ENCODE data around the gene KAT5. TPM values are rescaled to one million over a fixed set of nuclear protein-coding genes. Genes with fewer than 3 reads are reported as not detected.
"Not testable (repeated sequence)": the region's sequence is repeated elsewhere in the genome, so short reads cannot be mapped to it uniquely, and the experiment has no call there.

KAT5 gene
- total RNA-seq, 1 donor from 2014 or later: 34.8 TPM

DNA sequence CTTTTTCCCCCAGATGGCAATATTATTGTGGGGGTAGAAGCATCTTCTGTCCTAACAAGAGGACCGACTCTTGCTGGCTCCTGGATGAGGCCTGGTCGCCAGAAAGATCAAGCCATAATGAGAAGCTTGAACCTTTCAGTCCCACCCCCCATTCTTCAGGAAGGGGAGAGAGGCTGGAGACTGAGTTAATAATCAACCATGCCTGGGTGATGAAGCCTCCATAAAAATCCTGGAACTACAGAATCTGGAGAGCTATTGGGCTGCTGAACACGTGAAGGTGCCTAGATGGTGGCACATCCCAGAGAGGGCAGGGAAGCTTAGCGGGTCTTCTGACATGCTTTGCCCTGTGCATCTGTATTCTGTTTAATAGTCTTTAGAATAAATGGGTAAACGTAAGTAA is 52.4 kb downstream of the KAT5 start:
- Histone ChIP-seq H3K36me3 (ENCODE audit: control insufficient read depth, insufficient read depth, low read length) (no peaks in the 10 kb centered on the region), H3K4me3 (ENCODE audit: low read depth, low read length) (no peak overlapping the region), H3K27me3 (ENCODE audit: control insufficient read depth, insufficient read depth, low read length) (no peaks in the 10 kb centered on the region)
- FAIRE-seq (no peak), DNase-seq (ENCODE audit: low read depth) (no peak)
- TF ChIP-seq, protein P1, sequence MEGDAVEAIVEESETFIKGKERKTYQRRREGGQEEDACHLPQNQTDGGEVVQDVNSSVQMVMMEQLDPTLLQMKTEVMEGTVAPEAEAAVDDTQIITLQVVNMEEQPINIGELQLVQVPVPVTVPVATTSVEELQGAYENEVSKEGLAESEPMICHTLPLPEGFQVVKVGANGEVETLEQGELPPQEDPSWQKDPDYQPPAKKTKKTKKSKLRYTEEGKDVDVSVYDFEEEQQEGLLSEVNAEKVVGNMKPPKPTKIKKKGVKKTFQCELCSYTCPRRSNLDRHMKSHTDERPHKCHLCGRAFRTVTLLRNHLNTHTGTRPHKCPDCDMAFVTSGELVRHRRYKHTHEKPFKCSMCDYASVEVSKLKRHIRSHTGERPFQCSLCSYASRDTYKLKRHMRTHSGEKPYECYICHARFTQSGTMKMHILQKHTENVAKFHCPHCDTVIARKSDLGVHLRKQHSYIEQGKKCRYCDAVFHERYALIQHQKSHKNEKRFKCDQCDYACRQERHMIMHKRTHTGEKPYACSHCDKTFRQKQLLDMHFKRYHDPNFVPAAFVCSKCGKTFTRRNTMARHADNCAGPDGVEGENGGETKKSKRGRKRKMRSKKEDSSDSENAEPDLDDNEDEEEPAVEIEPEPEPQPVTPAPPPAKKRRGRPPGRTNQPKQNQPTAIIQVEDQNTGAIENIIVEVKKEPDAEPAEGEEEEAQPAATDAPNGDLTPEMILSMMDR (IDR thresholded peaks at IDR 0.05; ENCODE audit: insufficient read depth, low read length, severe bottlenecking): no peak

GRCh38 chr11:65766535-65766934 is 54.5 kb downstream of the KAT5 start:
- DNase-seq (ENCODE audit: low read depth): no peak
- Histone ChIP-seq H3K36me3 (ENCODE audit: control insufficient read depth, insufficient read depth, low read length) (no peaks in the 10 kb centered on the region), H3K27me3 (ENCODE audit: control insufficient read depth, insufficient read depth, low read length) (no peaks in the 10 kb centered on the region), H3K4me3 (ENCODE audit: low read depth, low read length) (no peak overlapping the region)
- TF ChIP-seq, protein P1 (IDR thresholded peaks at IDR 0.05; ENCODE audit: insufficient read depth, low read length, severe bottlenecking): no peak
- no peak for FAIRE-seq

DNA sequence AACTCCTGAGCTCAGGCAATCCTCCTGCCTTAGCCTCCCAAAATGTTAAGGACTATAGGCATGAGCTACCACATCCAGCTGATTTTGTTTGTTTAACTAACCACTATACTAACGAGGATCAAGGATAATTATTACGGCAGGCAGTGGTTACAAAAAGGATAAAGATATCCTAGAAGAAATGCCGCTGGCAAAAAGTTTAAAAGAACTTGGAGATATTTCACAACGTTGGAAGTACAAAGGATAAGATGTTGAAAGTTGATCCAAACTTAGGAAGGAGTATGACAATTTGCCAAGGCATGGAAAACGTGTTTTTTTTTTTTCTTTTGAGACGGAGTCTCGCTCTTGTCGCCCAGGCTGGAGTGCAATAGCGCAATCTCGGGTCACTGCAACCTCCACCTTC is 55.4 kb downstream of the KAT5 start:
- TF ChIP-seq, protein P1 (IDR thresholded peaks at IDR 0.05; ENCODE audit: insufficient read depth, low read length, severe bottlenecking): no peak
- Histone ChIP-seq H3K36me3 (ENCODE audit: control insufficient read depth, insufficient read depth, low read length) (no peaks in the 10 kb centered on the region), H3K4me3 (ENCODE audit: low read depth, low read length) (no peak overlapping the region), H3K27me3 (ENCODE audit: control insufficient read depth, insufficient read depth, low read length) (no peaks in the 10 kb centered on the region)
- FAIRE-seq (no peak), DNase-seq (ENCODE audit: low read depth) (no peak)

- DNase-seq (ENCODE audit: low read depth); H3K36me3 ChIP-seq (ENCODE audit: control insufficient read depth, insufficient read depth, low read length); H3K4me3 ChIP-seq (ENCODE audit: low read depth, low read length); FAIRE-seq; H3K27me3 ChIP-seq (ENCODE audit: control insufficient read depth, insufficient read depth, low read length): not testable (repeated sequence)
Observed at GRCh38 chr11:65767806-65768205, 55.8 kb downstream of the KAT5 start.

Other genes with a start within 250 kb of the KAT5 start
- 11,095 and 16,401 TPM in 2 replicates for gene MALAT1, start 213.2 kb upstream of the KAT5 start, total RNA-seq
- 49.5 and 64.5 TPM in 2 replicates for gene SCYL1, start 187.2 kb upstream of the KAT5 start, total RNA-seq
- gene LTBP3, start 153.9 kb upstream of the KAT5 start, total RNA-seq: 22.5 and 35.0 TPM in 2 replicates
- gene ZNRD2, start 141.8 kb upstream of the KAT5 start, total RNA-seq: 30.3 and 43.4 TPM in 2 replicates
- 10.6 and 10.8 TPM in 2 replicates for gene FAM89B, start 139.7 kb upstream of the KAT5 start, total RNA-seq
- gene EHBP1L1, start 136.2 kb upstream of the KAT5 start, total RNA-seq: 31.6 and 62.0 TPM in 2 replicates
- gene KCNK7, start 116.5 kb upstream of the KAT5 start, total RNA-seq: 0.79 and 4.1 TPM in 2 replicates
- gene MAP3K11, start 98.0 kb upstream of the KAT5 start, total RNA-seq: 11.1 and 18.6 TPM in 2 replicates
- 5.3 and 10.2 TPM in 2 replicates for gene PCNX3, start 96.5 kb upstream of the KAT5 start, total RNA-seq
- gene SIPA1, start 74.2 kb upstream of the KAT5 start, total RNA-seq: 11.1 and 15.1 TPM in 2 replicates
- gene RELA, start 49.3 kb upstream of the KAT5 start, total RNA-seq: 9.5 and 15.2 TPM in 2 replicates
- gene RNASEH2C, start 8.5 kb downstream of the KAT5 start, total RNA-seq: 19.8 and 21.1 TPM in 2 replicates
- gene AP5B1, start 68.7 kb downstream of the KAT5 start, total RNA-seq: 6.1 and 8.4 TPM in 2 replicates
- gene OVOL1, start 74.8 kb downstream of the KAT5 start, total RNA-seq: 6.3 and 17.8 TPM in 2 replicates
- under 0.01 TPM in 1 of 2 replicates, not detected in the other for gene SNX32, start 121.7 kb downstream of the KAT5 start, total RNA-seq
- 764 and 971 TPM in 2 replicates for gene CFL1, start 145.9 kb downstream of the KAT5 start, total RNA-seq
- gene MUS81, start 148.2 kb downstream of the KAT5 start, total RNA-seq: 58.4 and 63.8 TPM in 2 replicates
- gene EFEMP2, start 160.5 kb downstream of the KAT5 start, total RNA-seq: 2.9 and 5.6 TPM in 2 replicates
- gene CTSW, start 167.6 kb downstream of the KAT5 start, total RNA-seq: not detected in 2 replicates
- 103 and 157 TPM in 2 replicates for gene FIBP, start 176.2 kb downstream of the KAT5 start, total RNA-seq
- 19.6 and 29.7 TPM in 2 replicates for gene CCDC85B, start 178.4 kb downstream of the KAT5 start, total RNA-seq
- 2.6 and 3.1 TPM in 2 replicates for gene FOSL1, start 188.1 kb downstream of the KAT5 start, total RNA-seq
- 8.4 and 12.9 TPM in 2 replicates for gene C11orf68, start 206.8 kb downstream of the KAT5 start, total RNA-seq
- gene DRAP1, start 207.2 kb downstream of the KAT5 start, total RNA-seq: 176 and 429 TPM in 2 replicates
- under 0.01 TPM in 1 of 2 replicates, not detected in the other for gene TSGA10IP, start 233.2 kb downstream of the KAT5 start, total RNA-seq
- gene SART1, start 249.5 kb downstream of the KAT5 start, total RNA-seq: 32.4 and 51.7 TPM in 2 replicates

Data from bronchial epithelial cell (primary cell).